ENCODE data around the gene PPP1R3A. TPM values are rescaled to one million over a fixed set of nuclear protein-coding genes. Genes with fewer than 3 reads are reported as not detected.

Gene PPP1R3A
- total RNA-seq, 1 experiment from 2014 or later: not detected

GRCh38 chr7:113928112-113928511, 9.3 kb upstream of the PPP1R3A start:
- POLR2A ChIA-PET (ENCODE audit: unreplicated experiment): no interaction called here

GRCh38 chr7:113922049-113922448, 3.2 kb upstream of the PPP1R3A start:
- H3K9me3 ChIP-seq (ENCODE audit: low read length): no peaks in the 10 kb centered on the region
- POLR2A ChIA-PET (ENCODE audit: unreplicated experiment): no interaction called here
- H3K4me1 ChIP-seq (ENCODE audit: insufficient read depth, low read length): no peaks in the 10 kb centered on the region
- H3K36me3 ChIP-seq (ENCODE audit: low read depth, low read length): no peaks in the 10 kb centered on the region
- TF ChIP-seq EZH2phosphoT487 (IDR thresholded peaks at IDR 0.05; ENCODE audit: borderline replicate concordance, low read length): no peak
- TF ChIP-seq CTCF (conservative IDR thresholded peaks at IDR 0.05; ENCODE audit: low read depth, low read length): no peak
- no peak for TF ChIP-seq EZH2 (IDR thresholded peaks at IDR 0.05; ENCODE audit: low read length, unreplicated experiment)
- BruUV-seq (replicated peaks): no TSS peak
- intact Hi-C loops (cut with micrococcal nuclease): no loop called here
- no peak overlapping the region for H3K4me2 ChIP-seq (ENCODE audit: low read length)
- DNase-seq: no peak
- H3K9me2 ChIP-seq (replicated peaks; ENCODE audit: low read length): no peaks in the 10 kb centered on the region
- H4K20me1 ChIP-seq (ENCODE audit: low read length): no peaks in the 10 kb centered on the region
- ATAC-seq: no peak
- no peak overlapping the region for H3K9ac ChIP-seq (ENCODE audit: low read length)
- H3F3A ChIP-seq (ENCODE audit: low read length, unreplicated experiment): no peaks in the 10 kb centered on the region
- no peak overlapping the region for H3K4me3 ChIP-seq (ENCODE audit: low read length)
- H3K27me3 ChIP-seq (ENCODE audit: low read length): no peaks in the 10 kb centered on the region
- no peak overlapping the region for H3K27ac ChIP-seq (ENCODE audit: low read length)
- H3K79me2 ChIP-seq (ENCODE audit: low read length): no peaks in the 10 kb centered on the region
- H2AFZ ChIP-seq (ENCODE audit: low read length): no peak overlapping the region
- CTCF ChIA-PET: interaction anchor here (0.6 kb wide), 1 partner anchor 10 kb away, joined by 5 read pairs; no protein-coding TSS in a partner anchor

More at GRCh38 chr7:113928112-113928511, 9.3 kb upstream of the PPP1R3A start:
- Histone ChIP-seq H3K36me3 (ENCODE audit: low read depth, low read length) (no peaks in the 10 kb centered on the region), H3K4me3 (ENCODE audit: low read length) (no peak overlapping the region), H2AFZ (ENCODE audit: low read length) (no peak overlapping the region), H4K20me1 (ENCODE audit: low read length) (no peaks in the 10 kb centered on the region), H3K27me3 (ENCODE audit: low read length) (no peaks in the 10 kb centered on the region), H3K9me3 (ENCODE audit: low read length) (no peaks in the 10 kb centered on the region), H3K9me2 (replicated peaks; ENCODE audit: low read length) (no peaks in the 10 kb centered on the region), H3K4me2 (ENCODE audit: low read length) (no peak overlapping the region), H3K79me2 (ENCODE audit: low read length) (no peaks in the 10 kb centered on the region), H3F3A (ENCODE audit: low read length, unreplicated experiment) (no peaks in the 10 kb centered on the region), H3K4me1 (ENCODE audit: insufficient read depth, low read length) (no peaks in the 10 kb centered on the region), H3K27ac (ENCODE audit: low read length) (no peak overlapping the region), H3K9ac (ENCODE audit: low read length) (no peak overlapping the region)
- ATAC-seq: no peak
- no peak for DNase-seq
- CTCF ChIA-PET: no interaction called here
- intact Hi-C loops (cut with micrococcal nuclease): no loop called here
- no TSS peak for BruUV-seq (replicated peaks)
- TF ChIP-seq CTCF (conservative IDR thresholded peaks at IDR 0.05; ENCODE audit: low read depth, low read length): no peak
- TF ChIP-seq EZH2 (IDR thresholded peaks at IDR 0.05; ENCODE audit: low read length, unreplicated experiment): no peak
- no peak for TF ChIP-seq EZH2phosphoT487 (IDR thresholded peaks at IDR 0.05; ENCODE audit: borderline replicate concordance, low read length)

GRCh38 chr7:113921363-113921762, 2.6 kb upstream of the PPP1R3A start:
- BruUV-seq (replicated peaks): no TSS peak
- intact Hi-C loops (cut with micrococcal nuclease): no loop called here

More at GRCh38 chr7:113921363-113921762, 2.6 kb upstream of the PPP1R3A start:
- ATAC-seq (no peak), DNase-seq (no peak)
- Histone ChIP-seq H3K9ac (ENCODE audit: low read length) (no peak overlapping the region), H3F3A (ENCODE audit: low read length, unreplicated experiment) (no peaks in the 10 kb centered on the region), H3K4me1 (ENCODE audit: insufficient read depth, low read length) (no peaks in the 10 kb centered on the region), H2AFZ (ENCODE audit: low read length) (no peak overlapping the region), H3K9me3 (ENCODE audit: low read length) (no peaks in the 10 kb centered on the region), H3K9me2 (replicated peaks; ENCODE audit: low read length) (no peaks in the 10 kb centered on the region), H4K20me1 (ENCODE audit: low read length) (no peaks in the 10 kb centered on the region), H3K27ac (ENCODE audit: low read length) (no peak overlapping the region), H3K36me3 (ENCODE audit: low read depth, low read length) (no peaks in the 10 kb centered on the region), H3K27me3 (ENCODE audit: low read length) (no peaks in the 10 kb centered on the region), H3K4me3 (ENCODE audit: low read length) (no peak overlapping the region), H3K4me2 (ENCODE audit: low read length) (no peak overlapping the region), H3K79me2 (ENCODE audit: low read length) (no peaks in the 10 kb centered on the region)
- no peak for TF ChIP-seq EZH2 (IDR thresholded peaks at IDR 0.05; ENCODE audit: low read length, unreplicated experiment)
- TF ChIP-seq EZH2phosphoT487 (IDR thresholded peaks at IDR 0.05; ENCODE audit: borderline replicate concordance, low read length): no peak
- CTCF ChIA-PET: no interaction called here
- POLR2A ChIA-PET (ENCODE audit: unreplicated experiment): no interaction called here
